Heart left ventricle (tissue), 13 donors: ENCODE data around the gene P2RX6.

Source experiments
- CTCF ChIP-seq, 12 donors: fragments of 200-600 bp; sonication (generic) in 4 of 12; IDR thresholded peaks; one replicate each; pipeline versions ENCODE4 v1.5.0 to v1.8.0; 2018 to 2022; ENCODE audit warnings: antibody characterized with exemption in 12 of 12, mild to moderate bottlenecking in 5 of 12
- POLR2A ChIP-seq, 2 donors: fragments of 450-650 bp; IDR thresholded peaks; one replicate each; pipeline ENCODE4 v1.6.1; 2017; ENCODE audit warnings: antibody characterized with exemption in 2 of 2, mild to moderate bottlenecking in 2 of 2, moderate library complexity in 2 of 2
- donor health status: ischemic (EF 13 %, LVEDD 7.1; RV severe dilation, severe dysfunction).
- donor health status: DM: no; HTN: yes; CAD: no.
- donor health status: DM: no; HTN: no; CAD: no.
- donor health status: ischemic (EF 25% LVEDD 6.9; RV normal size, moderate dysfunction).
- donor health status: ischemic (EF 25% LVEDD 5.7; RV mildly dilated, moderate dysfunction).
- donor health status: ischemic (EF 35%, LVEDD 5.7; RV mildly dilated, moderate dysfunction).
- donor health status: nonischemic (EF 11% LVEDD 7.7; RV severe dilation, severe dysfunction).
- donor health status: DM: yes; HTN: yes; CAD: no.
- donor health status: PGD.
- donor health status: ischemic (EF 29% LVEDD 5.4; RV normal size, mild dysfunction).
- donor health status: nonischemic (EF 23%, LVEDD 6.1; RV moderate dilation, normal function).

- TF ChIP-seq CTCF (IDR thresholded peaks at IDR 0.05), result no peak
- no peak for TF ChIP-seq POLR2A (IDR thresholded peaks at IDR 0.05)
Measured at GRCh38 chr22:20988573-20989322, 26.2 kb upstream of the P2RX6 start.
